Tibial nerve (tissue), 4 donors: ENCODE data around the gene NKIRAS2. TPM values are rescaled to one million over a fixed set of nuclear protein-coding genes. Genes with fewer than 3 reads are reported as not detected.
"Not testable (repeated sequence)": the region's sequence is repeated elsewhere in the genome, so short reads cannot be mapped to it uniquely, and the experiment has no call there.

ENCODE experiments used
- DNase-seq, 2 donors: peaks; one replicate each; pipeline ENCODE4 v3.0.0-alpha.2; 2019; ENCODE audit warnings: low spot score in 2 of 2
- H3K27ac ChIP-seq, 4 donors: fragments of 200-600 bp; sonication (generic) in 3 of 4; one replicate each; pipeline ENCODE4 v1.5.1; 2017 to 2019; ENCODE audit warnings: mild to moderate bottlenecking in 1 of 4
- H3K27me3 ChIP-seq, 2 donors: fragments of 200-600 bp; sonication (generic) in 1 of 2; one replicate each; pipeline versions ENCODE4 v1.5.1 to v1.6.0; 2017 to 2019
- H3K36me3 ChIP-seq, 3 donors: fragments of 200-600 bp; sonication (generic); one replicate each; pipeline ENCODE4 v1.5.1; 2018 to 2019
- H3K4me1 ChIP-seq, 4 donors: fragments of 200-600 bp; sonication (generic) in 3 of 4; one replicate each; pipeline ENCODE4 v1.5.1; 2017 to 2019
- H3K4me3 ChIP-seq, 4 donors: fragments of 200-600 bp; sonication (generic) in 3 of 4; one replicate each; pipeline ENCODE4 v1.5.1; 2017 to 2019; ENCODE audit warnings: mild to moderate bottlenecking in 1 of 4, moderate library complexity in 1 of 4
- H3K9me3 ChIP-seq, 4 donors: fragments of 200-600 bp; sonication (generic) in 3 of 4; one replicate each; pipeline ENCODE4 v1.5.1; 2017 to 2019
- EP300 ChIP-seq, 2 donors: sonication (generic); formaldehyde crosslinking; IDR thresholded peaks; one replicate each; pipeline ENCODE4 v1.6.1; 2017; ENCODE audit warnings: antibody characterized with exemption in 2 of 2, mild to moderate bottlenecking in 1 of 2
- POLR2A ChIP-seq, 2 donors: fragments of 450-650 bp; IDR thresholded peaks; one replicate each; pipeline ENCODE4 v1.6.1; 2017; ENCODE audit warnings: antibody characterized with exemption in 2 of 2, mild to moderate bottlenecking in 2 of 2, moderate library complexity in 2 of 2
- WGBS, 2 donors: methylation state at CpG; one replicate each; pipeline ENCODE4 v1.1.5; 2018; 5-methylcytosine and 5-hydroxymethylcytosine counted together
- total RNA-seq, 4 donors: library from RNA; depleted of rRNA; stranded (reverse); fragments of >200 nt; gene quantifications; one replicate each; pipeline ENCODE4 v1.1.0, GENCODE V29; 2016
- TF ChIP-seq, protein P1 (sequence below), 5 experiments: fragments of 200-600 bp in 3 of 5; fragments of 450-650 bp in 2 of 5; sonication (generic) in 3 of 5; IDR thresholded peaks; one replicate each; pipeline ENCODE4 v1.5.1; 2016 to 2019; ENCODE audit warnings: antibody characterized with exemption in 5 of 5, mild to moderate bottlenecking in 3 of 5, moderate library complexity in 2 of 5

Gene NKIRAS2
- total RNA-seq, 4 donors from 2014 or later = 17.7 to 39.9 (median 23.8) TPM

- no peak for DNase-seq
- 38 to 52% methylated on average over 3 of the region's 3 CpGs for WGBS, 2 donors
- Histone ChIP-seq H3K27ac (peak overlapping the region; percentile 21 to 83 (median 59)), H3K4me1 (peaks cover 0 to 76% (median 49%) of the 10 kb centered on the region in 4 donors), H3K9me3 (no peaks in the 10 kb centered on the region), H3K4me3 (no peak overlapping the region), H3K36me3 (peaks cover 0 to 35% (median 12%) of the 10 kb centered on the region in 3 donors), H3K27me3 (no peaks in the 10 kb centered on the region)
- TF ChIP-seq EP300 (IDR thresholded peaks at IDR 0.05) (no peak), POLR2A (IDR thresholded peaks at IDR 0.05) (no peak)
- TF ChIP-seq, protein P1, sequence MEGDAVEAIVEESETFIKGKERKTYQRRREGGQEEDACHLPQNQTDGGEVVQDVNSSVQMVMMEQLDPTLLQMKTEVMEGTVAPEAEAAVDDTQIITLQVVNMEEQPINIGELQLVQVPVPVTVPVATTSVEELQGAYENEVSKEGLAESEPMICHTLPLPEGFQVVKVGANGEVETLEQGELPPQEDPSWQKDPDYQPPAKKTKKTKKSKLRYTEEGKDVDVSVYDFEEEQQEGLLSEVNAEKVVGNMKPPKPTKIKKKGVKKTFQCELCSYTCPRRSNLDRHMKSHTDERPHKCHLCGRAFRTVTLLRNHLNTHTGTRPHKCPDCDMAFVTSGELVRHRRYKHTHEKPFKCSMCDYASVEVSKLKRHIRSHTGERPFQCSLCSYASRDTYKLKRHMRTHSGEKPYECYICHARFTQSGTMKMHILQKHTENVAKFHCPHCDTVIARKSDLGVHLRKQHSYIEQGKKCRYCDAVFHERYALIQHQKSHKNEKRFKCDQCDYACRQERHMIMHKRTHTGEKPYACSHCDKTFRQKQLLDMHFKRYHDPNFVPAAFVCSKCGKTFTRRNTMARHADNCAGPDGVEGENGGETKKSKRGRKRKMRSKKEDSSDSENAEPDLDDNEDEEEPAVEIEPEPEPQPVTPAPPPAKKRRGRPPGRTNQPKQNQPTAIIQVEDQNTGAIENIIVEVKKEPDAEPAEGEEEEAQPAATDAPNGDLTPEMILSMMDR (IDR thresholded peaks at IDR 0.05) = no peak
Measured at GRCh38 chr17:42002792-42003301, 17.0 kb upstream of the NKIRAS2 start.

GRCh38 chr17:42005166-42005565 lies 14.7 kb upstream of the NKIRAS2 start:
- peaks cover 0 to 95% (median 54%) of the 10 kb centered on the region in 4 donors for H3K4me1 ChIP-seq
- TF ChIP-seq, protein P1 (IDR thresholded peaks at IDR 0.05) = no peak
- TF ChIP-seq EP300 (IDR thresholded peaks at IDR 0.05) (no peak), POLR2A (IDR thresholded peaks at IDR 0.05) (no peak)
- H3K4me3 ChIP-seq = no peak overlapping the region
- 55 to 61% methylated on average over 1 of the region's 1 CpG for WGBS, 2 donors
- H3K27me3 ChIP-seq = no peaks in the 10 kb centered on the region
- H3K27ac ChIP-seq = peak overlapping the region in 3 of 4 donors; percentile 30 to 84 (median 83)
- no peaks in the 10 kb centered on the region for H3K9me3 ChIP-seq
- peaks cover 0 to 12% (median 0%) of the 10 kb centered on the region in 3 donors for H3K36me3 ChIP-seq
- DNase-seq = no peak

DNA sequence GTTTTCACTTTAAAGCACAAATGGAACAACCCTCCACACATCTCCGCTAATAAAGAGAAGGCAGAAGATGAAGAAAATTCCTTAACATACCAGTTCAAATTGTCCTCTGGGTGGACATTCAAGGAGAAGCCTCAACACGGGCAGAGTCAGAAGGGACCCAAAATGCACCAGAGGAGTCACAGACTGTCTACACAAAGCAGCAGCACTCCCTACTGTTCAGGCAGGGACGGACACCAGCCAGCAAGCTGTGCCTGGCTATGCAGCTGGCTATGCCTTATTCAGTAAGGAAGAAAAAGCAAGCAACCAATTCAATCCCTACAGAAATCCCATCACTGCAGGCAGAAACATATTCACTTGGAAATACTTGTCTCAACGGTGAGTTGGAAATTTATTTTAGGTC lies 10.7 kb upstream of the NKIRAS2 start:
- H3K9me3 ChIP-seq = no peaks in the 10 kb centered on the region
- no peaks in the 10 kb centered on the region for H3K27me3 ChIP-seq
- H3K4me3 ChIP-seq = no peak overlapping the region
- 60 to 66% methylated on average over 4 of the region's 4 CpGs for WGBS, 2 donors
- TF ChIP-seq, protein P1 (IDR thresholded peaks at IDR 0.05) = peak; percentile 15 to 62 (median 44)
- TF ChIP-seq POLR2A (IDR thresholded peaks at IDR 0.05) (no peak), EP300 (IDR thresholded peaks at IDR 0.05) (peak in 1 of 2 donors; percentile 9)
- H3K4me1 ChIP-seq = peaks cover 0 to 99% (median 42%) of the 10 kb centered on the region in 4 donors
- H3K36me3 ChIP-seq = no peaks in the 10 kb centered on the region
- DNase-seq = no peak
- peak overlapping the region in 2 of 4 donors; percentile 68 to 83 for H3K27ac ChIP-seq

- not testable (repeated sequence) for H3K9me3 ChIP-seq, H3K36me3 ChIP-seq, H3K27me3 ChIP-seq, H3K4me3 ChIP-seq
- peak in 1 of 2 donors; percentile 26 for TF ChIP-seq EP300 (IDR thresholded peaks at IDR 0.05)
- H3K27ac ChIP-seq = peak overlapping the region in 3 of 4 donors; percentile 15 to 83 (median 68)
- peak in 1 of 2 donors; percentile 30 for DNase-seq
- whole genome bisulfite sequencing, 2 donors = 40 to 42% methylated on average over 9 of the region's 9 CpGs
- H3K4me1 ChIP-seq = peaks cover 0 to 99% (median 44%) of the 10 kb centered on the region in 4 donors
Measured at GRCh38 chr17:42010266-42010680, 9.6 kb upstream of the NKIRAS2 start.

DNA sequence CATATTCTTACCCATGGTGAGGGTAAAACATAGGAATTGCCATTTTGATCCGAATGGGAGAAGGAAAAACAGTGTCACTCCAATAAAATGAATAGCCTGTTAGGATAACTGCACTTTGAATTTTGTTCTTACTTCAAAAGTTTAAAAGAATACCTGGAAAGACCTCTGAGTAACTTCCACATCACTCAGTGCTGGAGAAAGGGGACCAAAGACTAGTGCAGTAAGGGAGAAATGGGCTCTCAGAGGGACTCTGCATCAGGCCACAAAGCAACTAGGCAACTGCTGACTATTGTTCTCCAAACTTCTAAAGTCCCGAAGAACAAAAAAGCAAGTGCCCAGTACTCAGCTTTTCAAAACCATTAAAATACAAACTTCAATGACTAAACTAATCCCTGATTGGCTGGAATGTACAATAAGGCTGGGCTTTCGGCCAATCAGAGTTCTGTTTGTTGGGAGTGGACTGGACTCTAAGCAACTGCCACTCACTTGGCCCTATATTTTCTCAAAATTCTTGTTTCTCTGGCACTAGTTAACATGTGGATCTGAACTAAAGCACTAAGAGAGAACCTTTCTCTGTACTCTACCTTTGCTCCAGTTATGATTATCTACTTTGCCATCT lies 8.9 kb upstream of the NKIRAS2 start:
- no peaks in the 10 kb centered on the region for H3K9me3 ChIP-seq
- no peak for TF ChIP-seq POLR2A (IDR thresholded peaks at IDR 0.05)
- TF ChIP-seq, protein P1 (IDR thresholded peaks at IDR 0.05) = no peak
- TF ChIP-seq EP300 (IDR thresholded peaks at IDR 0.05) = no peak
- no peak overlapping the region for H3K4me3 ChIP-seq
- H3K36me3 ChIP-seq = no peaks in the 10 kb centered on the region
- no peaks in the 10 kb centered on the region for H3K27me3 ChIP-seq
- peaks cover 0 to 99% (median 46%) of the 10 kb centered on the region in 4 donors for H3K4me1 ChIP-seq
- DNase-seq = no peak
- peak overlapping the region in 2 of 4 donors; percentile 60 to 83 for H3K27ac ChIP-seq
- 80 to 83% methylated on average over 3 of the region's 3 CpGs for whole genome bisulfite sequencing, 2 donors

DNA sequence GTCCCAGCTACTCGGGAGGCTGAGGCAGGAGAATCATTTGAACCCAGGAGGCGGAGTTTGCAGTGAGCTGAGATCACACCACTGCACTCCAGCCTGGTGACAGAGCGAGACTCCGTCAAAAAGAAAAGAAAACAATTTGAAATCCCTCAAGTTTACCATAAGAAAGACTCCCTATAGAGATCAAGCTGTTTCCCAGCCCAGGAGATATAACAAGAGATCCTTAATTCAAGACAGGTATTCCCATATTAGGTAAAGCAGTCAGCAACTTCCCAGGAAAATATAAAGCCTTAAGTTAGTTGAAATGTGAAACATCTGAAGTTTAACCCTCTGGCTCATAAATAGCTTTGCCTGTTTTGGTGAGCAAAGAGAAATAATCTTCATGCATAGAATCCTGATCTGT lies 7.5 kb upstream of the NKIRAS2 start:
- not testable (repeated sequence) for H3K36me3 ChIP-seq, H3K9me3 ChIP-seq, DNase-seq, H3K27me3 ChIP-seq, H3K4me3 ChIP-seq
- peaks cover 0 to 91% (median 43%) of the 10 kb centered on the region in 4 donors for H3K4me1 ChIP-seq
- 68 to 75% methylated on average over 4 of the region's 4 CpGs for WGBS, 2 donors
- H3K27ac ChIP-seq = peak overlapping the region in 1 of 4 donors; percentile 68

GRCh38 chr17:42013740-42014139 lies 6.2 kb upstream of the NKIRAS2 start:
- DNase-seq = not testable (repeated sequence)

More at GRCh38 chr17:42013740-42014139, 6.2 kb upstream of the NKIRAS2 start:
- not testable (repeated sequence) for H3K9me3 ChIP-seq, H3K4me3 ChIP-seq, H3K36me3 ChIP-seq, H3K27me3 ChIP-seq
- Histone ChIP-seq H3K4me1 (peaks cover 0 to 87% (median 45%) of the 10 kb centered on the region in 4 donors), H3K27ac (peak overlapping the region in 2 of 4 donors; percentile 68 to 73)
- 80 to 84% methylated on average over 12 of the region's 12 CpGs for whole genome bisulfite sequencing, 2 donors
